ENCODE measurements around the gene ASCC2.

DNA sequence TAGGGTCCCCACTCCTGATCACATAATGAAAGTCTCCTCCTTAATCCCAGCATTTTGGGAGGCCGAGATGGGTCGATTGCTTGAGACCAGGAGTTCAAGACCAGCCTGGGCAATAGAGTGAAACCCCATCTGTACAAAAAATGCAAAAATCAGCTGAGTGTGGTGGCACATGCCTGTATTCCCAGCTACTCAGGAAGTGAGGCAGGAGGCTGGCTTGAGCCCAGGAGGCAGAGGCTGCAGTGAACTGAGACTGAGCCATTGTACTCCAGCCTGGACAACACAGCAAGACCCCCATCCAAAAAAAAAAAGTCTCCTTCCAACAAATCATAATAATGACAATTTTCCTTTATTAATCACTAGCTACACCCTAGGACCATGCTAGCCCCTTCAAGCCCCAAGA, 86.4 kb downstream of the ASCC2 start:
- TF ChIP-seq, protein P1, sequence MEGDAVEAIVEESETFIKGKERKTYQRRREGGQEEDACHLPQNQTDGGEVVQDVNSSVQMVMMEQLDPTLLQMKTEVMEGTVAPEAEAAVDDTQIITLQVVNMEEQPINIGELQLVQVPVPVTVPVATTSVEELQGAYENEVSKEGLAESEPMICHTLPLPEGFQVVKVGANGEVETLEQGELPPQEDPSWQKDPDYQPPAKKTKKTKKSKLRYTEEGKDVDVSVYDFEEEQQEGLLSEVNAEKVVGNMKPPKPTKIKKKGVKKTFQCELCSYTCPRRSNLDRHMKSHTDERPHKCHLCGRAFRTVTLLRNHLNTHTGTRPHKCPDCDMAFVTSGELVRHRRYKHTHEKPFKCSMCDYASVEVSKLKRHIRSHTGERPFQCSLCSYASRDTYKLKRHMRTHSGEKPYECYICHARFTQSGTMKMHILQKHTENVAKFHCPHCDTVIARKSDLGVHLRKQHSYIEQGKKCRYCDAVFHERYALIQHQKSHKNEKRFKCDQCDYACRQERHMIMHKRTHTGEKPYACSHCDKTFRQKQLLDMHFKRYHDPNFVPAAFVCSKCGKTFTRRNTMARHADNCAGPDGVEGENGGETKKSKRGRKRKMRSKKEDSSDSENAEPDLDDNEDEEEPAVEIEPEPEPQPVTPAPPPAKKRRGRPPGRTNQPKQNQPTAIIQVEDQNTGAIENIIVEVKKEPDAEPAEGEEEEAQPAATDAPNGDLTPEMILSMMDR (IDR thresholded peaks at IDR 0.05), result no peak
- no peak for TF ChIP-seq POLR2A (IDR thresholded peaks at IDR 0.05)
- TF ChIP-seq POLR2AphosphoS5 (IDR thresholded peaks at IDR 0.05), result no peak
